Breast epithelium (tissue), 4 donors: ENCODE measurements around the gene FRMPD2. TPM values are rescaled to one million over a fixed set of nuclear protein-coding genes. Genes with fewer than 3 reads are reported as not detected.

Source experiments
- DNase-seq, 2 donors: peaks; one replicate each; pipeline ENCODE4 v3.0.0-alpha.2; 2019; ENCODE audit warnings: low spot score in 2 of 2
- H3K27ac ChIP-seq, 2 donors: fragments of 200-600 bp; sonication (generic) in 1 of 2; one replicate each; pipeline ENCODE4 v1.5.1; 2016 to 2019; ENCODE audit warnings: mild to moderate bottlenecking in 1 of 2
- H3K27me3 ChIP-seq, 2 donors: fragments of 200-600 bp; sonication (generic) in 1 of 2; one replicate each; pipeline versions ENCODE4 v1.5.1 to v1.6.0; 2017 to 2019; ENCODE audit warnings: control low read depth in 1 of 2, mild to moderate bottlenecking in 1 of 2
- H3K36me3 ChIP-seq: fragments of 200-600 bp; one replicate; pipeline ENCODE4 v1.5.1; 2019
- H3K4me1 ChIP-seq, 2 donors: fragments of 200-600 bp; sonication (generic); one replicate each; pipeline ENCODE4 v1.5.1; 2016 to 2019; ENCODE audit warnings: control low read depth in 1 of 2
- H3K4me3 ChIP-seq, 3 donors: fragments of 200-600 bp; sonication (generic); 1 replicate in 2 of 3; 2 replicates in 1 of 3; pipeline ENCODE4 v1.5.1; 2016 to 2019; ENCODE audit warnings: mild to moderate bottlenecking in 3 of 3, moderate library complexity in 2 of 3
- H3K9me3 ChIP-seq, 2 donors: fragments of 200-600 bp; sonication (generic) in 1 of 2; one replicate each; pipeline ENCODE4 v1.5.1; 2016 to 2019; ENCODE audit warnings: control low read depth in 1 of 2
- CTCF ChIP-seq, 3 donors: fragments of 450-650 bp; IDR thresholded peaks; one replicate each; pipeline ENCODE4 v1.5.1; 2016 to 2017; ENCODE audit warnings: antibody characterized with exemption in 3 of 3, mild to moderate bottlenecking in 3 of 3, moderate library complexity in 3 of 3
- POLR2A ChIP-seq: fragments of 450-650 bp; IDR thresholded peaks from one replicate; pipeline ENCODE4 v1.6.1; 2016; ENCODE audit warnings: antibody characterized with exemption, mild to moderate bottlenecking, moderate library complexity
- POLR2AphosphoS5 ChIP-seq, 3 donors: sonication (generic); formaldehyde crosslinking; IDR thresholded peaks; one replicate each; pipeline ENCODE4 v1.6.1; 2017; ENCODE audit warnings: antibody characterized with exemption in 3 of 3
- intact Hi-C: fragments of 100-400 bp; cut with DNase I; formaldehyde crosslinking; loops from one replicate; pipeline ENCODE4 v1.15.1; 2023; ENCODE audit warnings: low total_unique reads
- total RNA-seq, 3 donors: library from RNA; depleted of rRNA; stranded (reverse); fragments of >200 nt; gene quantifications; one replicate each; pipeline ENCODE4 v1.1.0, GENCODE V29; 2016

The FRMPD2 gene
- total RNA-seq, 3 donors from 2014 or later = 1.9 to 4.6 TPM; not detected in 1

DNA sequence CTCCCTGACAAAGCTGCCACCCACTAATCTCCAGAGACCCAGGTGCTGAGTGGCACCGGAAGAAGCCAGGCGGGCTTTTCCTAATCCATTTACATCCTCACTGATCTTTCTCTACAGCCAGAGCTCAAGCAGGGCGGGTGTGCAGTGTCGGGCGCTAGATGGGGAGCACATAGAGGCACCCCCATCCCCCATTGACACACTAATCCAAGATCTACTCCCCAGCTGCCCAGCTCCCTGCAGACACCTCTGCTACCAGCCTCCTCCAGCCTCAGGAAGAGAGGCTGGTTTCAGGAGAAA lies 22.2 kb downstream of the FRMPD2 start:
- Histone ChIP-seq H3K9me3 (no peaks in the 10 kb centered on the region), H3K4me1 (no peaks in the 10 kb centered on the region), H3K27ac (peak overlapping the region in 1 of 2 donors; percentile 58), H3K4me3 (no peak overlapping the region), H3K36me3 (no peaks in the 10 kb centered on the region), H3K27me3 (no peaks in the 10 kb centered on the region)
- intact Hi-C loops = no loop called here
- TF ChIP-seq POLR2A (no peak), CTCF (IDR thresholded peaks at IDR 0.05) (no peak), POLR2AphosphoS5 (IDR thresholded peaks at IDR 0.05) (no peak)
- DNase-seq = no peak

DNA sequence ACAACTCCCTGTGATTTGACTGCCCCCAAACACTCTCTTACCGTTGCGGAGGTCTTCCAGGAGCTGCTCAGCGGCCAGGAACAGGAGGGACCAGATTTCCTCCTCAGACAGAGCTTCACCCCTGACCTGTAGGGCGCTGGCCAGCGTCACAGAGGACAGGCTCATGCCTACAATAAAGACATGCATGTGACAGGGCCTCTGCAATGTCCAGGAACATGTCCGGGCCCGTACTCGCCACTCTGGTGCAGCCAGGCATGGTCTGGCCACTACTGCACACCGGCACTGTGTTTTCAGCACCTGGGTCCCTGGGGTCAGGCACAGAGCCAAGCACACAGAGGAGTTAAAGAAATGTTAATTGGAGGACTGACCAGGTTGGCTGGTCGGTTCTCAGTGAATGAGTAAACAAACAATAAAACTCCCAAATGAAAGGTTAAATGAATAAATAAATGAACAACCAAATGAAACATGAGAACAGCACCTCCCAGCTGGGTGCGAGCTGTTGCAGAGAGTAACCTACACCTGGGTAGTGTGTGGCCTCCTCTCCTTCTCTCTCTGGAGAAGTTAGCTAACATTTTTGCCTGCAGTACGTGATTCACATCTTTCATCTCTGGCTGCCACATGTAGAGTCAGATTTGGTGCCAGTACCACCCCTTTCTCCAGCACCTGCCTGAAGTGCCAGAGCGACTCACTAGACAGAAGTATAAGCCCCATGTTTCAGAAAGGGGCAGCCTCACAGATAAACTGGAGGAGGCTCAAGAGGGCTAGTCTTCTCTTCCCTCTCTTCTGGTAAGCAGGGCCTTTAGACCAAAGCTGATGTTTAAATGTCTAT lies 22.8 kb downstream of the FRMPD2 start:
- DNase-seq = no peak
- Histone ChIP-seq H3K27me3 (no peaks in the 10 kb centered on the region), H3K27ac (peak overlapping the region in 1 of 2 donors; percentile 58), H3K4me1 (no peaks in the 10 kb centered on the region), H3K9me3 (no peaks in the 10 kb centered on the region), H3K4me3 (no peak overlapping the region), H3K36me3 (no peaks in the 10 kb centered on the region)
- TF ChIP-seq POLR2AphosphoS5 (IDR thresholded peaks at IDR 0.05) (no peak), POLR2A (no peak), CTCF (IDR thresholded peaks at IDR 0.05) (no peak)
- intact Hi-C loops = no loop called here

- H3K36me3 ChIP-seq = no peaks in the 10 kb centered on the region
- TF ChIP-seq POLR2A (no peak), POLR2AphosphoS5 (IDR thresholded peaks at IDR 0.05) (no peak), CTCF (IDR thresholded peaks at IDR 0.05) (no peak)
- no peaks in the 10 kb centered on the region for H3K9me3 ChIP-seq
- H3K27ac ChIP-seq = peak overlapping the region in 1 of 2 donors; percentile 40
- no peak for DNase-seq
- H3K4me3 ChIP-seq = no peak overlapping the region
- intact Hi-C loops = no loop called here
- H3K27me3 ChIP-seq = no peaks in the 10 kb centered on the region
- no peaks in the 10 kb centered on the region for H3K4me1 ChIP-seq
Measured at GRCh38 chr10:48251152-48251524, 23.4 kb downstream of the FRMPD2 start.

GRCh38 chr10:48249763-48250351 lies 24.6 kb downstream of the FRMPD2 start:
- TF ChIP-seq POLR2AphosphoS5 (IDR thresholded peaks at IDR 0.05) = no peak
- no peak for TF ChIP-seq CTCF (IDR thresholded peaks at IDR 0.05)
- no peak for TF ChIP-seq POLR2A
- no peaks in the 10 kb centered on the region for H3K27me3 ChIP-seq
- intact Hi-C loops = no loop called here
- H3K36me3 ChIP-seq = no peaks in the 10 kb centered on the region
- H3K9me3 ChIP-seq = no peaks in the 10 kb centered on the region
- H3K27ac ChIP-seq = no peak overlapping the region
- no peak overlapping the region for H3K4me3 ChIP-seq
- no peaks in the 10 kb centered on the region for H3K4me1 ChIP-seq
- no peak for DNase-seq

GRCh38 chr10:48249004-48249762 lies 25.3 kb downstream of the FRMPD2 start:
- H3K27me3 ChIP-seq = no peaks in the 10 kb centered on the region
- H3K4me3 ChIP-seq = no peak overlapping the region
- H3K4me1 ChIP-seq = no peaks in the 10 kb centered on the region
- intact Hi-C loops = no loop called here
- no peaks in the 10 kb centered on the region for H3K36me3 ChIP-seq
- no peak for TF ChIP-seq POLR2AphosphoS5 (IDR thresholded peaks at IDR 0.05)
- TF ChIP-seq POLR2A = no peak
- no peak for TF ChIP-seq CTCF (IDR thresholded peaks at IDR 0.05)
- no peak overlapping the region for H3K27ac ChIP-seq
- no peaks in the 10 kb centered on the region for H3K9me3 ChIP-seq
- no peak for DNase-seq
